SK-N-SH treated with all-trans-retinoic acid at 6 μM for 48 hours (cell line): ENCODE data around the gene CUEDC1.

Experiments used
- ESRRG ChIP-seq: fragments of 250-450 bp; sonication (Bioruptor Pico); IDR thresholded peaks from 2 replicates; pipeline ENCODE4 v1.6.1; 2021; ENCODE audit warnings: mild to moderate bottlenecking
- PATZ1 ChIP-seq: fragments of 250-450 bp; sonication (Bioruptor Pico); IDR thresholded peaks from 2 replicates; pipeline ENCODE4 v1.8.0; 2020; ENCODE audit warnings: mild to moderate bottlenecking, moderate library complexity, borderline replicate concordance
- SNAI2 ChIP-seq: fragments of 250-450 bp; sonication (Bioruptor Pico); IDR thresholded peaks from 2 replicates; pipeline ENCODE4 v1.5.0; 2020; ENCODE audit warnings: mild to moderate bottlenecking, moderate library complexity

DNA sequence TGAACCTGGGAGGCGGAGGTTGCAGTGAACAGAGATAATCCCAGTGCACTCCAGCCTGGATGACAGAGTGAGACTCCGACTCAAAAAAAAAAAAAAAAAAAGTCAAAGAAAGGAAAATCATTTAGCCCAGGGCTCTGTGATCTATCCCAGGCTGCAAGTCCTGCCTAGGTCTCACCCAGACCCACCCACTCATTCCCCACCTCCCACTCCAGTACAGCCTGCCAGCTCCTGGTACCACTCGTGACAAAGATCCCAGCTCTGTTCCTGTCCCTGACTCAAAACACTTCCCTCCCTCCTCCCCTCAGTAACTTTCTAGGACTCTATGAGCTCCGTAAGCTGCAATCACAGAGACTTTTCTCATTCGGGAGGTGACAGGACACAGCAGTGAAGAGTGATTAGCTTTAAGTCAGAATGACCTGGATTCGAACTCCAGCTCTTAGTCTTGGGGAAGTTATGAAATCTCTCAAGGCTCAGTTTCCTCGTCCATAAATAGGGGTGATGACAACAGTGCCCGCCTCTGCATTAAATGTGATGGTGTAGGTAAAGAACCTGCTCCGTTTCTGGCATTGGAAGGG is 77.3 kb downstream of the CUEDC1 start:
- TF ChIP-seq ESRRG (CRISPR knock-in tag) (no peak), SNAI2 (no peak), PATZ1 (no peak)
